Liver (tissue), 9 donors: Measurements from ENCODE around the gene DTWD2. TPM values are rescaled to one million over a fixed set of nuclear protein-coding genes. Genes with fewer than 3 reads are reported as not detected.

ENCODE experiments used
- DNase-seq: peaks from one replicate; pipeline ENCODE4 v3.0.0-alpha.2; 2017; ENCODE audit warnings: low spot score
- H3K27ac ChIP-seq, 2 donors: one replicate each; pipeline ENCODE4 v1.7.0; 2013; ENCODE audit warnings: inconsistent platforms in 2 of 2, low read length in 2 of 2, control low read depth in 1 of 2, low read depth in 1 of 2, mild to moderate bottlenecking in 1 of 2
- H3K27me3 ChIP-seq, 4 donors: one replicate each; pipeline versions ENCODE4 v1.6.1 to v1.7.0; 2013; ENCODE audit warnings: low read length in 3 of 4, inconsistent platforms in 1 of 4, mild to moderate bottlenecking in 1 of 4, moderate library complexity in 1 of 4; ENCODE audit not compliant: control insufficient read depth in 4 of 4, insufficient read depth in 4 of 4
- H3K36me3 ChIP-seq, 4 donors: one replicate each; pipeline versions ENCODE4 v1.6.1 to v1.7.0; 2013; ENCODE audit warnings: low read length in 3 of 4, mild to moderate bottlenecking in 3 of 4, low read depth in 1 of 4, moderate library complexity in 1 of 4; ENCODE audit not compliant: control insufficient read depth in 4 of 4, insufficient read depth in 3 of 4
- H3K4me1 ChIP-seq, 4 donors: one replicate each; pipeline versions ENCODE4 v1.6.1 to v1.7.0; 2013; ENCODE audit warnings: low read length in 3 of 4, mild to moderate bottlenecking in 3 of 4, moderate library complexity in 1 of 4; ENCODE audit not compliant: control insufficient read depth in 4 of 4, insufficient read depth in 4 of 4
- H3K4me3 ChIP-seq, 3 donors: one replicate each; pipeline versions ENCODE4 v1.6.1 to v1.7.0; 2013; ENCODE audit warnings: low read length in 3 of 3, control low read depth in 1 of 3, low read depth in 1 of 3, mild to moderate bottlenecking in 1 of 3
- H3K9ac ChIP-seq, 2 donors: one replicate each; pipeline ENCODE4 v1.7.0; 2013; ENCODE audit warnings: low read length in 2 of 2, mild to moderate bottlenecking in 2 of 2, moderate library complexity in 2 of 2, control low read depth in 1 of 2, low read depth in 1 of 2
- H3K9me3 ChIP-seq, 4 donors: one replicate each; pipeline versions ENCODE4 v1.6.1 to v1.7.0; 2013; ENCODE audit warnings: low read length in 3 of 4; ENCODE audit not compliant: control insufficient read depth in 4 of 4
- FOXA1 ChIP-seq: IDR thresholded peaks from 2 replicates; pipeline ENCODE4 v1.6.1; 2016; ENCODE audit warnings: antibody characterized with exemption
- GABPA ChIP-seq, 2 donors: IDR thresholded peaks in 1 of 2; conservative IDR thresholded peaks in 1 of 2; 2 replicates each; pipeline ENCODE4 v1.6.1; 2016; ENCODE audit warnings: antibody characterized with exemption in 2 of 2, mild to moderate bottlenecking in 1 of 2, moderate library complexity in 1 of 2
- HNF4A ChIP-seq, 2 donors: conservative IDR thresholded peaks; 2 replicates each; pipeline ENCODE4 v1.6.1; 2016; ENCODE audit warnings: antibody characterized with exemption in 2 of 2, mild to moderate bottlenecking in 2 of 2
- HNF4G ChIP-seq: IDR thresholded peaks from 2 replicates; pipeline ENCODE4 v1.6.1; 2016; ENCODE audit warnings: antibody characterized with exemption
- JUND ChIP-seq, 2 donors: IDR thresholded peaks; 2 replicates each; pipeline ENCODE4 v1.6.1; 2016; ENCODE audit warnings: antibody characterized with exemption in 2 of 2
- NR2F2 ChIP-seq: IDR thresholded peaks from 2 replicates; pipeline ENCODE4 v1.6.1; 2016; ENCODE audit warnings: antibody characterized with exemption
- RAD21 ChIP-seq, 2 donors: IDR thresholded peaks; 2 replicates each; pipeline ENCODE4 v1.6.1; 2016; ENCODE audit warnings: antibody characterized with exemption in 2 of 2, mild to moderate bottlenecking in 2 of 2
- RXRA ChIP-seq, 2 donors: IDR thresholded peaks; 2 replicates each; pipeline ENCODE4 v1.6.1; 2017 to 2018; ENCODE audit warnings: antibody characterized with exemption in 2 of 2, mild to moderate bottlenecking in 1 of 2
- SP1 ChIP-seq: IDR thresholded peaks from 2 replicates; pipeline ENCODE4 v1.6.1; 2018; ENCODE audit warnings: antibody characterized with exemption, mild to moderate bottlenecking
- WGBS: extraction: QIAGEN DNeasy Blood & Tissue Kit; methylation state at CpG from one replicate; pipeline ENCODE4 v1.1.7; 2013; 5-methylcytosine and 5-hydroxymethylcytosine counted together
- polyA plus RNA-seq, 2 donors: library from polyadenylated mRNA; stranded (reverse) in 1 of 2; unstranded in 1 of 2; fragments of 200-250 nt in 1 of 2; fragments of >200 nt in 1 of 2; fragmentation: Nextera tagmentation in 1 of 2; extraction: Ambion mirVana in 1 of 2; gene quantifications; one replicate each; pipeline versions ENCODE4 v1.2.1 to v1.2.3, GENCODE V29; 2013 to 2015
- total RNA-seq, 2 donors: library from RNA; depleted of rRNA; stranded (reverse); fragments of >200 nt; gene quantifications; one replicate each; pipeline ENCODE4 v1.2.3, GENCODE V29; 2014
- TF ChIP-seq, protein P1 (sequence below): IDR thresholded peaks from 2 replicates; pipeline ENCODE4 v1.6.1; 2016; ENCODE audit warnings: antibody characterized with exemption, mild to moderate bottlenecking
- TF ChIP-seq, protein P2 (sequence below): IDR thresholded peaks from 2 replicates; pipeline ENCODE4 v1.6.1; 2016; ENCODE audit warnings: antibody characterized with exemption
- TF ChIP-seq, protein P3 (sequence below): IDR thresholded peaks from 2 replicates; pipeline ENCODE4 v1.6.1; 2016; ENCODE audit warnings: antibody characterized with exemption
- TF ChIP-seq, protein P4 (sequence below): fragments of 150-350 bp; IDR thresholded peaks from 2 replicates; pipeline ENCODE4 v1.5.1; 2017; ENCODE audit warnings: improper control_type of control experiment, low read depth, low read length; ENCODE audit not compliant: missing input control
- TF ChIP-seq, protein P5 (sequence below): IDR thresholded peaks from 2 replicates; pipeline ENCODE4 v1.6.1; 2016; ENCODE audit warnings: antibody characterized with exemption
- donor health status: healthy.
- donor health status: healthy.
- donor health status: healthy.
- donor health status: healthy.
- donor health status: healthy.

The DTWD2 gene
- total and polyA plus RNA-seq, 4 donors: 2.3 to 10.7 (median 4.3) TPM

DNA sequence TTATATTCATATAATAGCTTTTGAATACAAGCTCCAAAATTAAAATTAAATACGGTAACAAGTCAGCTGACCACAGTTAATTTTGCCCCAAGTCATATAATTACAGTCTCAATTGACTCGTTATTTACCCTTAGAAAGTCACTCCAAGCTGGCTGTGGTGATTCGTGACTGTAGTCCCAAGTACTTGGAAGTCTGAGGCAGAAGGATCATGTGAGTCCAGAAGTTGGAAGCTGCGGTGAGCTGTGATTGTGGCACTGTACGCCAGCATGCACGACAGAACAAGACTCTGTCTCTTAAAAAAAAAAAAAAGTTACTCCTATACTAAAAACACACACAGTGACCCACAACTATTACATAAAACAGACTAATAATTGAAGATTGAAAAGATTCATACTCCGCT is 31.6 kb upstream of the DTWD2 start:
- no peak overlapping the region for H3K27ac ChIP-seq
- TF ChIP-seq HNF4G (no peak), RXRA (IDR thresholded peaks at IDR 0.05) (no peak), FOXA1 (no peak), GABPA (IDR thresholded peaks at IDR 0.05 in 1 of 2, conservative IDR thresholded peaks at IDR 0.05 in 1 of 2) (no peak), RAD21 (IDR thresholded peaks at IDR 0.05) (no peak), NR2F2 (no peak), JUND (IDR thresholded peaks at IDR 0.05) (no peak), SP1 (no peak), HNF4A (conservative IDR thresholded peaks at IDR 0.05) (no peak)
- TF ChIP-seq, protein P1, sequence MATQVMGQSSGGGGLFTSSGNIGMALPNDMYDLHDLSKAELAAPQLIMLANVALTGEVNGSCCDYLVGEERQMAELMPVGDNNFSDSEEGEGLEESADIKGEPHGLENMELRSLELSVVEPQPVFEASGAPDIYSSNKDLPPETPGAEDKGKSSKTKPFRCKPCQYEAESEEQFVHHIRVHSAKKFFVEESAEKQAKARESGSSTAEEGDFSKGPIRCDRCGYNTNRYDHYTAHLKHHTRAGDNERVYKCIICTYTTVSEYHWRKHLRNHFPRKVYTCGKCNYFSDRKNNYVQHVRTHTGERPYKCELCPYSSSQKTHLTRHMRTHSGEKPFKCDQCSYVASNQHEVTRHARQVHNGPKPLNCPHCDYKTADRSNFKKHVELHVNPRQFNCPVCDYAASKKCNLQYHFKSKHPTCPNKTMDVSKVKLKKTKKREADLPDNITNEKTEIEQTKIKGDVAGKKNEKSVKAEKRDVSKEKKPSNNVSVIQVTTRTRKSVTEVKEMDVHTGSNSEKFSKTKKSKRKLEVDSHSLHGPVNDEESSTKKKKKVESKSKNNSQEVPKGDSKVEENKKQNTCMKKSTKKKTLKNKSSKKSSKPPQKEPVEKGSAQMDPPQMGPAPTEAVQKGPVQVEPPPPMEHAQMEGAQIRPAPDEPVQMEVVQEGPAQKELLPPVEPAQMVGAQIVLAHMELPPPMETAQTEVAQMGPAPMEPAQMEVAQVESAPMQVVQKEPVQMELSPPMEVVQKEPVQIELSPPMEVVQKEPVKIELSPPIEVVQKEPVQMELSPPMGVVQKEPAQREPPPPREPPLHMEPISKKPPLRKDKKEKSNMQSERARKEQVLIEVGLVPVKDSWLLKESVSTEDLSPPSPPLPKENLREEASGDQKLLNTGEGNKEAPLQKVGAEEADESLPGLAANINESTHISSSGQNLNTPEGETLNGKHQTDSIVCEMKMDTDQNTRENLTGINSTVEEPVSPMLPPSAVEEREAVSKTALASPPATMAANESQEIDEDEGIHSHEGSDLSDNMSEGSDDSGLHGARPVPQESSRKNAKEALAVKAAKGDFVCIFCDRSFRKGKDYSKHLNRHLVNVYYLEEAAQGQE: no peak
- TF ChIP-seq, protein P2, sequence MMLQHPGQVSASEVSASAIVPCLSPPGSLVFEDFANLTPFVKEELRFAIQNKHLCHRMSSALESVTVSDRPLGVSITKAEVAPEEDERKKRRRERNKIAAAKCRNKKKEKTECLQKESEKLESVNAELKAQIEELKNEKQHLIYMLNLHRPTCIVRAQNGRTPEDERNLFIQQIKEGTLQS: no peak
- TF ChIP-seq, protein P3, sequence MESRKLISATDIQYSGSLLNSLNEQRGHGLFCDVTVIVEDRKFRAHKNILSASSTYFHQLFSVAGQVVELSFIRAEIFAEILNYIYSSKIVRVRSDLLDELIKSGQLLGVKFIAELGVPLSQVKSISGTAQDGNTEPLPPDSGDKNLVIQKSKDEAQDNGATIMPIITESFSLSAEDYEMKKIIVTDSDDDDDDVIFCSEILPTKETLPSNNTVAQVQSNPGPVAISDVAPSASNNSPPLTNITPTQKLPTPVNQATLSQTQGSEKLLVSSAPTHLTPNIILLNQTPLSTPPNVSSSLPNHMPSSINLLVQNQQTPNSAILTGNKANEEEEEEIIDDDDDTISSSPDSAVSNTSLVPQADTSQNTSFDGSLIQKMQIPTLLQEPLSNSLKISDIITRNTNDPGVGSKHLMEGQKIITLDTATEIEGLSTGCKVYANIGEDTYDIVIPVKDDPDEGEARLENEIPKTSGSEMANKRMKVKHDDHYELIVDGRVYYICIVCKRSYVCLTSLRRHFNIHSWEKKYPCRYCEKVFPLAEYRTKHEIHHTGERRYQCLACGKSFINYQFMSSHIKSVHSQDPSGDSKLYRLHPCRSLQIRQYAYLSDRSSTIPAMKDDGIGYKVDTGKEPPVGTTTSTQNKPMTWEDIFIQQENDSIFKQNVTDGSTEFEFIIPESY: no peak
- TF ChIP-seq, protein P4, sequence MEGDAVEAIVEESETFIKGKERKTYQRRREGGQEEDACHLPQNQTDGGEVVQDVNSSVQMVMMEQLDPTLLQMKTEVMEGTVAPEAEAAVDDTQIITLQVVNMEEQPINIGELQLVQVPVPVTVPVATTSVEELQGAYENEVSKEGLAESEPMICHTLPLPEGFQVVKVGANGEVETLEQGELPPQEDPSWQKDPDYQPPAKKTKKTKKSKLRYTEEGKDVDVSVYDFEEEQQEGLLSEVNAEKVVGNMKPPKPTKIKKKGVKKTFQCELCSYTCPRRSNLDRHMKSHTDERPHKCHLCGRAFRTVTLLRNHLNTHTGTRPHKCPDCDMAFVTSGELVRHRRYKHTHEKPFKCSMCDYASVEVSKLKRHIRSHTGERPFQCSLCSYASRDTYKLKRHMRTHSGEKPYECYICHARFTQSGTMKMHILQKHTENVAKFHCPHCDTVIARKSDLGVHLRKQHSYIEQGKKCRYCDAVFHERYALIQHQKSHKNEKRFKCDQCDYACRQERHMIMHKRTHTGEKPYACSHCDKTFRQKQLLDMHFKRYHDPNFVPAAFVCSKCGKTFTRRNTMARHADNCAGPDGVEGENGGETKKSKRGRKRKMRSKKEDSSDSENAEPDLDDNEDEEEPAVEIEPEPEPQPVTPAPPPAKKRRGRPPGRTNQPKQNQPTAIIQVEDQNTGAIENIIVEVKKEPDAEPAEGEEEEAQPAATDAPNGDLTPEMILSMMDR: no peak
- TF ChIP-seq, protein P5, sequence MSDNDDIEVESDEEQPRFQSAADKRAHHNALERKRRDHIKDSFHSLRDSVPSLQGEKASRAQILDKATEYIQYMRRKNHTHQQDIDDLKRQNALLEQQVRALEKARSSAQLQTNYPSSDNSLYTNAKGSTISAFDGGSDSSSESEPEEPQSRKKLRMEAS: no peak
- no peaks in the 10 kb centered on the region for H3K4me1 ChIP-seq
- DNase-seq: no peak
- H3K36me3 ChIP-seq: no peaks in the 10 kb centered on the region
- H3K27me3 ChIP-seq: no peaks in the 10 kb centered on the region
- no peaks in the 10 kb centered on the region for H3K9me3 ChIP-seq
- H3K9ac ChIP-seq: no peak overlapping the region
- 86% methylated on average over 7 of the region's 7 CpGs for WGBS
- no peak overlapping the region for H3K4me3 ChIP-seq

DNA sequence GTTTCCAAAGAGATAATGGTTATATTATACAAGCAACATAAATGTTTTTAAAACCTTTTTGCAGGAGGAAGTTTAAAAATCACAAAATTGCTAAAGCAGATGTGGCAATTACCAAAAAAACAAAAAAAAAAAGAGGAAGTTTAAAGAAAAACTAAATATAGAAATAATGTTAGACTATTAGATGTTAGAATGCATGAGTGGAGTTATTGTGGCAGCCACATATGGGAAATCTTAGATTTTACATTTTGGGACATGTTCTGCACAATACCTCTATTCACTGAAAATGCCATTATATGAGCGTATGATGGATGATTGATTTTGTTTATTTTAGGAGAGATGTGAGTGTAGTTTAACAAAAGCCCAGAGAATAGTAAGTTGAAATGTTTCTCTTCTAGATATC is 31.2 kb upstream of the DTWD2 start:
- 90% methylated on average over 1 of the region's 1 CpG for WGBS
- TF ChIP-seq, protein P1: no peak
- no peak for TF ChIP-seq SP1
- no peak for TF ChIP-seq RAD21 (IDR thresholded peaks at IDR 0.05)
- no peak for TF ChIP-seq HNF4A (conservative IDR thresholded peaks at IDR 0.05)
- H3K9ac ChIP-seq: no peak overlapping the region
- H3K36me3 ChIP-seq: no peaks in the 10 kb centered on the region
- no peak overlapping the region for H3K27ac ChIP-seq
- no peaks in the 10 kb centered on the region for H3K9me3 ChIP-seq
- no peak for DNase-seq
- H3K4me3 ChIP-seq: no peak overlapping the region
- H3K27me3 ChIP-seq: no peaks in the 10 kb centered on the region
- H3K4me1 ChIP-seq: no peaks in the 10 kb centered on the region
